Fibroblast of skin of right quadriceps (primary cell): ENCODE measurements around the gene KIF9.
"Not testable (repeated sequence)": the region's sequence is repeated elsewhere in the genome, so short reads cannot be mapped to it uniquely, and the experiment has no call there.

ENCODE experiments used
- DNase-seq: peaks from one replicate; pipeline ENCODE4 v3.0.0-alpha.2; 2013

The KIF9 gene

GRCh38 chr3:47282424-47283192, at the start of gene KIF9, which contains the start of gene KLHL18:
Gene KIF9, minus strand, starts transcription at chr3:47282799. Its CDS starts 5,425 bp downstream, at chr3:47277374.
Gene KLHL18, plus strand, starts transcription at chr3:47282944. Its CDS starts 22 bp downstream, at chr3:47282966.
- peak; percentile 91 for DNase-seq

DNA sequence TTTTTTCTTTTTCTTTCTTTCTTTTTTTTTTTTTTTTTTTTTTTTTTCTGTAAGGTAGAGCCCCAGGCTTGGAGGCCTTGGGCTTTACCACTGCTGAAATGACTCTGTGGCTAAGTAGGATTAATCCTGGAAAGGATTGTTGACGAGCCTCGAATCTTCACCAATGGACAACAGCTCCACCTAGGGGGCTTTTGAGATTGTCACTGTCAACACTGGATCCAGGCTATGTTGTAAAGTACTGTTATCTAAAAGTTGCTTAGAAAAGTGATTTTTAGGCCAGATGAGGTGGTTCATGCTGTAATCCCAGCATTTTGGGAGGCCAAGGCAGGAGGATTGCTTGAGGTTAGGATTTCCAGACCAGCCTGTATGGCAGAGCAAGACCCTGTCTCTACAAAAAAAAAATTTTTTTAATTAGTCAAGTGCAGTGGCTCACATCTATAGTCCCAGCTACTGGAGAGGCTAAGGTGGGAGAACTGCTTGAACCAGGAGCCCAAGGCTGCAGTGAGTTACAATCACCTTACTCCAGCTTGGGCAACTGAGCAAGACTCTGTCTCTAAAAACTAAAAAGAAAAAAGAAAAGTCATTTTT, 41.8 kb upstream of the KIF9 start:
- peak; percentile 81 for DNase-seq

DNA sequence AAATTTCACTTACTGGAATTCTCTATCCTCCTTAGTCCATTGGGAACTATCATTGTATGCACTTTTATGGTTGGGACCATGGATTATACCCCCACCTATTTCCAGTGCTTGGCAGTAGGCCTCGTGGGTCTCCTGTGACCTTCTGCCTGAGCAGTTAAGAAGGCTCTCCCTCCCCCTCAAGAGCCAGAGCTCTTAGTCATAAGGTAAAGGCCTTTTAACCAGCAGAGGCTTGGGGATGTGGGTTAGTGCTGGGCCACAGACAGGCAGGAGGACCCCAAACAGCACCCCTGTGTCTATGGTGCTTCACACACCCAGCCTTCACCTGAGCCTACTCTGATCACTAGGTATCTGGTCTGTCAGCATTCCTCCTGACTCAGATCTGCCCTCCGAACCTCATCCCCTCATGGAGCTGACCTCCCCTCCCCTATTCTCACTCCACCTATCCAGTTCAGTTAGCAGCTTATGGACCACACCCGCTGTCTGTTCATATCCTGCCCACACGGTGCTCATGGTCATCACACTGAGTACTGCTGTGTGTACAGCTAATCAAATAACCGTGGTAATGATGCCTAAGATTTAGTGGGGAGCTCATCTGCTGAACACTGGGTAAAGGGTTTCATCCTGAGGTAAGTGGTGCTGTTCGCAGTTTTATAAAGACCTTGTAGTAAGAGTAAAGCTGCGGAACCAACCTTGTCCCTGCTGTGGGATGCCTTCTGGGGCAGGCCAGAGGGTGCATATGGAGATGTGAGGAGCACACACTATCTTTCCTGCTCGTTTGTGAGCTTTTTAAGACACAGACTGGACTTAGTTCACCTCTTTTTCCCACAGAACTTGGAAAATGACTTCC, 41.1 kb upstream of the KIF9 start:
- peak; percentile 62 for DNase-seq

DNA sequence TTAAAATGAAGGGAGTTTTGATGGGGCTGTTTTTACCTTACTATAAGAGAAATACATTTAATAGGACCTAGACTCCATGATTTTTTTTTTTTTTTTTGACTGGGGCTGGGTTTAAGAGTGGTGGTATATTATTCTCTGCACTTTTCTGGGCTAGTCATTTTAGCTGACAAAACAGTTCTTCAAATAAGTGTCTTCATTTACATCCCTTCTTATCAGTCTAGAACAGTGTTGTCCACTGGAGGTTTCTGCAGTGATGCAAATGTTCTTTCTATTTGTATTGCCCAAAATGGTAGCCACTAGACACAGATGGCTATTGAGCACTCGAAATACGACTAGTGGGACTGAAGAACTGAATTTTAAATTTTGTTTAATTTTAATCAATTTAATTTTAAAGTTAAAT, 37.4 kb upstream of the KIF9 start:
- no peak for DNase-seq

GRCh38 chr3:47318916-47319315, 36.3 kb upstream of the KIF9 start:
- DNase-seq: no peak

GRCh38 chr3:47316151-47316550, 33.6 kb upstream of the KIF9 start:
- DNase-seq: not testable (repeated sequence)

GRCh38 chr3:47315069-47315647, 32.6 kb upstream of the KIF9 start:
- DNase-seq: peak; percentile 27

- DNase-seq: no peak
These were observed 31.6 kb upstream of the KIF9 start for GRCh38 chr3:47314056-47314764.

GRCh38 chr3:47313341-47314055, 30.9 kb upstream of the KIF9 start:
- DNase-seq: no peak

DNA sequence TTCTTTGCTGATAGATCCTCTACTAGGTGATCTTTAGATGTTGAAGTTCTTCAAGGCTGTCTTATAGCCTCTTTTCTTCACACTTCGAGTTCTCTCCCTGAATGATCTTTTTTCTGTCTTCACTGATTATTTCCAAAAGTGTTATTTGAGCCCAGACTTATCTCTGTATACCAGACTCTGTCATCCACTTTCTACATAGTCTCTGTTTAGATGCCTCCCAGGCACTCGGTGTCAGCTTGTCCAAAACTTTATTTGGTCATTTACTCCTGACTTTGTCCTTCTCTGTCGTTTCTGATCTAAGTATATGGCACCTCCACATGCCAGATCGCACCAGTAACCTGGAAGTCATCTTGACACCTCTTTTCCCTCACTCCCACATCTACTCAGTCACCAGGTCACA, 27.8 kb upstream of the KIF9 start:
- no peak for DNase-seq

GRCh38 chr3:47309231-47309630, 26.6 kb upstream of the KIF9 start:
- not testable (repeated sequence) for DNase-seq

- DNase-seq: no peak
These were observed 23.4 kb upstream of the KIF9 start for GRCh38 chr3:47306022-47306421.

- DNase-seq: no peak
These were observed 18.9 kb upstream of the KIF9 start for GRCh38 chr3:47301456-47301855.

DNA sequence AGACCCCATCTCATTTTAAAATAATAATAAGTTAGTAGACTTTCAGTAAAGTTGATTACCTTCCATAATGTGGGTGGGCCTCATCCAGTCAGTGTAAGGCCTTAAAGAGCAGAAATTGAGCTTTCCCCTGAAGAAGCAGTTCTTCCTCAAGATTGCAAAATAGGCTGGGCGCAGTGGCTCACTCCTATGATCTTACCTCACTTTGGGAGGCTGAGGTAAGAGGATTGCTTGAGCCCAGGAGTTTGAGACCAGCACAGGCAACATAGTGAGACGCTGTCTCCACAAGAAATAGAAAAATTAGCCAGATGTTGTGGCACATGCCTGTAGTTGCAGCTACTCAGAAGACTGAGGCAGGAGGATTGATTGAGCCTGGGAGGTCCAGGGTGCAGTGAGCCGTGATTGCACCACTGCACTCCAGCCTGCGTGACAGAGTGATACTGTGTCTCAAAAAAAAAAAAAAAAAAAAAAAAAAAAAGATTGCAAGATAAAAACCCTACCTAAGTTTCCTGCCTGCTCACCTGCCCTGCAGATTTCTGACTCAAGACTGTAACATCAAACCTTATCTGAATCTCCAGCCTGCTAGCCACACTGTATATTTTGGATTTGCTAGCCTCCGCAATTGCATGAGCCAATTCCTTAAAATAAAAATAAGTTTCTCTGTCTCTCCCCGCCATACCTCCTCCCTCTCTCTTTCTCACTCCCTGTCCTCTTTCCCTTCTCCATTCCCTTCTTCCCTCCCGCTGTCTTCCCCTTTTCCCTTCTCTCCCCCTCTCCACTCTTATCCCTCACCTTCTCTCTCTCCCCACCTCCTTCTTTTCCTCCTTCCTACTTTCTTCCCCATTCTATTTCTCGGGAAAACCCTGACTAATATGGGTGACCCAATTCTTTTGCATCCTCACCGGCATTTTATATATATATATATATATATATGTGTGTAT, 17.1 kb upstream of the KIF9 start:
- DNase-seq: no peak

DNA sequence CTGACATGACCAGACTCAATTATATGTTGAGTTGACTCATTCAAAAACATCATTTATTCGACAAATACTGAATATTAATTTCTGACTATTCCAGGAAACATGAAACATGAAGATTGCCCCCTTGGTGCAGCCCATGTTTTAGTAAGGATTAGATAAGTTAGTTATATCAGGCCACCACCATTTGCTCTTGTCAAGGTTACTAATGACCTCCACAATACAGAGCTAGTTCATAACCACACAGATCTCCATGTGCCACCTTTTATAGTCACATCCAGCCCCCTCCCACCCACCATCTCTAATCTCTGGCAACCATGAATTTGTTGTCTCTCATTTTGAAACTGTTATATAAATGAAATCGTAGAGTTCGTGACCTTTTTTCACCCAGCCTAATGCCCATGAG, 15.8 kb upstream of the KIF9 start:
- DNase-seq: no peak

- no peak for DNase-seq
These were observed 14.1 kb upstream of the KIF9 start for GRCh38 chr3:47296562-47297302.

DNA sequence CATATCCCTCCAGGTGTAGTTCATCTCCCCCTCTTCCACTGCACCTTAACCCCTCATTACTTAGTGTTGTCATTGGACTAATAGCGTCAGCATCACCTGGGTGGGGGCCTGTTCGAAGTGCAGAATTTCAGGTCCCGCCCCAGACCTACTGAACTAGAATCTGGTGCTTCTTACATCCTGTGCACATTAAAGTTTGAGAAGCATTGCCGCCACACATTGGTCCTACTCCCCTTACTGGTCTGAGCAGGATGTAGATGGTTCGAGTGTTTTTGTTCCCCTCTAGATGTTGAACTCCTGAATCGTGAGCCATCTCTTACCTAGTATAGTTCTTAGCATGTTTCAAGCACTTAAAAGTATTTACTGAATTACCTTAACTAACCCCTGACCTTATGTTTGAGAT, 13.4 kb upstream of the KIF9 start:
- DNase-seq: no peak

GRCh38 chr3:47295322-47295721, 12.7 kb upstream of the KIF9 start:
- no peak for DNase-seq

GRCh38 chr3:47294392-47294791, 11.8 kb upstream of the KIF9 start:
- no peak for DNase-seq

DNA sequence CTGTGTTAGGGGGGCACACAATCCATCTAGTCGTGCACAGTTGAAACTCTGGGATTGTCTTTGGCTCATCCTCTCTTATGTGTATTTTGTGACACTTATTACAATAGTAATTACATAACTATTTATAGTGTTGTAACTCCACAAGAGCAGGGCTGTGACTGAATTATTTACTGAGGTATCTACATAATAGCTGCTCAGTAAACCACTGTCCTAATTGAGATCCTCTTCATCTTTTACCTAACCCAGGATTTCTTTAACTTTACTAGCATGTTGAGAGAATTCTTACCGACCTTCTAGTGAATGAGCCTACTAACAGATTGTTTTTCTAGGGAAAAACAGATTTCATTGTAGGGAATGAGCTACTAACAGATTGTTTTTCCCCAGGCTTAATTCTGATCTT, 11.2 kb upstream of the KIF9 start:
- DNase-seq: no peak
